Loucy (cell line): ENCODE data around the gene NHLH2.

Experiments
- CTCF ChIP-seq: fragments of 200-600 bp; sonication (generic); conservative IDR thresholded peaks from 2 replicates; pipeline ENCODE4 v1.5.1; 2014; ENCODE audit warnings: mild to moderate bottlenecking, antibody characterized with exemption, low read length
- EZH2phosphoT487 ChIP-seq: fragments of 200-600 bp; IDR thresholded peaks from 2 replicates; pipeline ENCODE4 v1.6.1; 2018; ENCODE audit warnings: antibody characterized with exemption, mild to moderate bottlenecking, moderate library complexity, borderline replicate concordance

- TF ChIP-seq CTCF = no peak
- no peak for TF ChIP-seq EZH2phosphoT487
Observed at GRCh38 chr1:115805597-115805996, 35.3 kb downstream of the NHLH2 start.
